ENCODE measurements around the gene HTR2A. TPM values are rescaled to one million over a fixed set of nuclear protein-coding genes. Genes with fewer than 3 reads are reported as not detected.

Gene HTR2A
- total and polyA plus RNA-seq, 2 donors (not counting 3 experiments of a cell fraction or from before 2014, with no cell fraction given) = not detected

DNA sequence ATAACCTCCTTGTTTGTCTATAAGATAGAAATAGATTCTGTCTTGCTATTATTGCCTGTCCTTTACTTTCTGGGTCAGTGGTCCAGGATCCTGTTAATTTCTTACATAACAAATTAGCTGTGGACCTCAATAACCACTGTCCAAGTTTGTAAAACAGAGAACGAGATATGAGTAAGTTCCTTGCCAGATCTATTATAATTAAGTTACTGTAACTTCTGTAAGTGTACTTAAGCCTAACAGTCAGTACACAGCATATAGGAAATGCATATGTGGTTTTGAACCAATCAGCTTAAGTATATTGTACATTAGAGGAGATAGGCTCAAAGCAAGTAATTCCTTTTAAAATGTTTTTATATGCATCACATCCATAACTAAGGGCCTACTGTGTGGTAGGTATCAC lies 34.9 kb downstream of the HTR2A start:
- CTCF ChIA-PET = no interaction called here
- TF ChIP-seq, protein P1, sequence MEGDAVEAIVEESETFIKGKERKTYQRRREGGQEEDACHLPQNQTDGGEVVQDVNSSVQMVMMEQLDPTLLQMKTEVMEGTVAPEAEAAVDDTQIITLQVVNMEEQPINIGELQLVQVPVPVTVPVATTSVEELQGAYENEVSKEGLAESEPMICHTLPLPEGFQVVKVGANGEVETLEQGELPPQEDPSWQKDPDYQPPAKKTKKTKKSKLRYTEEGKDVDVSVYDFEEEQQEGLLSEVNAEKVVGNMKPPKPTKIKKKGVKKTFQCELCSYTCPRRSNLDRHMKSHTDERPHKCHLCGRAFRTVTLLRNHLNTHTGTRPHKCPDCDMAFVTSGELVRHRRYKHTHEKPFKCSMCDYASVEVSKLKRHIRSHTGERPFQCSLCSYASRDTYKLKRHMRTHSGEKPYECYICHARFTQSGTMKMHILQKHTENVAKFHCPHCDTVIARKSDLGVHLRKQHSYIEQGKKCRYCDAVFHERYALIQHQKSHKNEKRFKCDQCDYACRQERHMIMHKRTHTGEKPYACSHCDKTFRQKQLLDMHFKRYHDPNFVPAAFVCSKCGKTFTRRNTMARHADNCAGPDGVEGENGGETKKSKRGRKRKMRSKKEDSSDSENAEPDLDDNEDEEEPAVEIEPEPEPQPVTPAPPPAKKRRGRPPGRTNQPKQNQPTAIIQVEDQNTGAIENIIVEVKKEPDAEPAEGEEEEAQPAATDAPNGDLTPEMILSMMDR (IDR thresholded peaks at IDR 0.05; ENCODE audit: extremely low read depth in 1 of 2, insufficient read depth in 1 of 2, low read depth in 1 of 2, low read length in 2 of 2) = no peak
- TF ChIP-seq, protein P2, sequence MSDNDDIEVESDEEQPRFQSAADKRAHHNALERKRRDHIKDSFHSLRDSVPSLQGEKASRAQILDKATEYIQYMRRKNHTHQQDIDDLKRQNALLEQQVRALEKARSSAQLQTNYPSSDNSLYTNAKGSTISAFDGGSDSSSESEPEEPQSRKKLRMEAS (IDR thresholded peaks at IDR 0.05; ENCODE audit: insufficient read depth, insufficient read length) = no peak
- TF ChIP-seq MYC (IDR thresholded peaks at IDR 0.05; ENCODE audit: low read depth, low read length) (no peak), FOS (IDR thresholded peaks at IDR 0.05; ENCODE audit: borderline replicate concordance, insufficient read depth, low read length) (no peak)

DNA sequence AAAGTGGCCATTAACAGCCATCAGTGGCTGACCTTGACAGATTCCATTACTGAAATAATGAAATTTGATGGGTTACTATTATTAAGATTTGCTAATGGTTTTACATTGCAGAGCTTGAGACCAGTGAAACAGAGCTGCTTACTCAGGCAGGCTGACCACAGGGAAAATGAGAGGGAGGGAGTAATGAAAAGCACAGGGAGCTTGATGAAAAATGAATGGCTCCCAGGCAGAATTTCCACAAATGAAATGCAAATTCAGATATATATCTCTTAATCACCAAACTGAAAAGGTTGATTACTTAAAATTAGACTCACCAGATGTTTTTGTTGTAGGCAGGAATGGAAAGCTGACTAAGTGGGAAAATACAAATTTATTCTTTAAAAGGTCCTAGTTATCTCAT lies 36.1 kb downstream of the HTR2A start:
- no peak for FAIRE-seq
- no peak overlapping the region for H3K4me2 ChIP-seq (ENCODE audit: insufficient read depth, low read length)

More for the DNA sequence above, 34.9 kb downstream of the HTR2A start:
- Histone ChIP-seq H3K27ac (ENCODE audit: insufficient read depth, low read depth, low read length) (no peak overlapping the region), H4K20me1 (replicated peaks; ENCODE audit: control insufficient read depth, extremely low read depth, insufficient read depth, low read length) (no peaks in the 10 kb centered on the region), H3K4me2 (ENCODE audit: insufficient read depth, low read length) (no peak overlapping the region), H3K4me3 (replicated peaks in 1 of 3; ENCODE audit: insufficient read depth in 1 of 3, low read depth in 1 of 3, low read length in 3 of 3) (no peak overlapping the region), H3K36me3 (ENCODE audit: control insufficient read depth in 2 of 2, extremely low read depth in 1 of 2, insufficient read depth in 2 of 2, low read length in 2 of 2) (no peaks in the 10 kb centered on the region), H3K79me2 (ENCODE audit: control insufficient read depth, insufficient read depth, low read length) (no peaks in the 10 kb centered on the region), H3K9me3 (replicated peaks; ENCODE audit: control insufficient read depth, insufficient read depth, low read length) (no peaks in the 10 kb centered on the region), H3K9me1 (replicated peaks; ENCODE audit: control insufficient read depth, extremely low read depth, insufficient read depth, low read length) (no peaks in the 10 kb centered on the region), H3K9ac (replicated peaks; ENCODE audit: extremely low read depth, insufficient read depth, low read length) (no peak overlapping the region), H3K27me3 (ENCODE audit: control insufficient read depth in 2 of 2, insufficient read depth in 2 of 2, low read length in 2 of 2) (no peaks in the 10 kb centered on the region), H3K4me1 (ENCODE audit: control insufficient read depth, extremely low read depth, insufficient read depth, low read length) (peaks cover 4% of the 10 kb centered on the region), H2AFZ (ENCODE audit: low read depth, low read length) (no peak overlapping the region)
- no TSS peak for BruUV-seq (replicated peaks)
- dilution Hi-C loops (cut with MboI; ENCODE audit: extremely low pct_ligation_motif_present, low sequenced_read_pairs) = no loop called here
- POLR2A ChIA-PET = no interaction called here
- intact Hi-C loops (cut with micrococcal nuclease) = no loop called here
- FAIRE-seq (no peak), DNase-seq (ENCODE audit: low read depth, low spot score) (no peak)

More for the DNA sequence above, 36.1 kb downstream of the HTR2A start:
- H2AFZ ChIP-seq (ENCODE audit: low read depth, low read length) = no peak overlapping the region
- H3K79me2 ChIP-seq (ENCODE audit: control insufficient read depth, insufficient read depth, low read length) = no peaks in the 10 kb centered on the region
- H3K9me1 ChIP-seq (replicated peaks; ENCODE audit: control insufficient read depth, extremely low read depth, insufficient read depth, low read length) = no peaks in the 10 kb centered on the region
- H3K27me3 ChIP-seq (ENCODE audit: control insufficient read depth in 2 of 2, insufficient read depth in 2 of 2, low read length in 2 of 2) = no peaks in the 10 kb centered on the region
- intact Hi-C loops (cut with micrococcal nuclease) (no loop called here), dilution Hi-C loops (cut with MboI; ENCODE audit: extremely low pct_ligation_motif_present, low sequenced_read_pairs) (no loop called here)
- no peak overlapping the region for H3K9ac ChIP-seq (replicated peaks; ENCODE audit: extremely low read depth, insufficient read depth, low read length)
- H3K27ac ChIP-seq (ENCODE audit: insufficient read depth, low read depth, low read length) = no peak overlapping the region
- BruUV-seq (replicated peaks) = no TSS peak
- H3K9me3 ChIP-seq (replicated peaks; ENCODE audit: control insufficient read depth, insufficient read depth, low read length) = no peaks in the 10 kb centered on the region
- no peak overlapping the region for H3K4me3 ChIP-seq (replicated peaks in 1 of 3; ENCODE audit: insufficient read depth in 1 of 3, low read depth in 1 of 3, low read length in 3 of 3)
- H3K36me3 ChIP-seq (ENCODE audit: control insufficient read depth in 2 of 2, extremely low read depth in 1 of 2, insufficient read depth in 2 of 2, low read length in 2 of 2) = no peaks in the 10 kb centered on the region
- DNase-seq (ENCODE audit: low read depth, low spot score) = no peak
- H4K20me1 ChIP-seq (replicated peaks; ENCODE audit: control insufficient read depth, extremely low read depth, insufficient read depth, low read length) = no peaks in the 10 kb centered on the region
- TF ChIP-seq, protein P1 (IDR thresholded peaks at IDR 0.05; ENCODE audit: extremely low read depth in 1 of 2, insufficient read depth in 1 of 2, low read depth in 1 of 2, low read length in 2 of 2) = no peak
- TF ChIP-seq POLR2AphosphoS5 (IDR thresholded peaks at IDR 0.05; ENCODE audit: insufficient read depth, low read depth, low read length) (no peak), POLR2A (IDR thresholded peaks at IDR 0.05; ENCODE audit: low read depth, low read length) (no peak), FOS (IDR thresholded peaks at IDR 0.05; ENCODE audit: borderline replicate concordance, insufficient read depth, low read length) (no peak), JUN (IDR thresholded peaks at IDR 0.05; ENCODE audit: borderline replicate concordance, insufficient read depth, insufficient read length, low read depth) (no peak), EZH2 (IDR thresholded peaks at IDR 0.05; ENCODE audit: borderline replicate concordance, low read depth, low read length, severe bottlenecking) (no peak), MYC (IDR thresholded peaks at IDR 0.05; ENCODE audit: low read depth, low read length) (no peak), GATA2 (IDR thresholded peaks at IDR 0.05; ENCODE audit: insufficient read depth, insufficient read length, low read depth, low read length) (no peak)
- TF ChIP-seq, protein P2 (IDR thresholded peaks at IDR 0.05; ENCODE audit: insufficient read depth, insufficient read length) = no peak
- ChIA-PET CTCF (interaction anchor here (0.9 kb wide), 1 partner anchor 13 kb away, joined by 3 read pairs; no protein-coding TSS in a partner anchor), POLR2A (no interaction called here)
- H3K4me1 ChIP-seq (ENCODE audit: control insufficient read depth, extremely low read depth, insufficient read depth, low read length) = peaks cover 4% of the 10 kb centered on the region
